Measurements from ENCODE around the gene MAP1LC3C. TPM values are rescaled to one million over a fixed set of nuclear protein-coding genes. Genes with fewer than 3 reads are reported as not detected.
A peak's percentile ranks its signal among the peaks of the same experiment; 100 is the strongest.

The MAP1LC3C gene
- not detected for total RNA-seq

DNA sequence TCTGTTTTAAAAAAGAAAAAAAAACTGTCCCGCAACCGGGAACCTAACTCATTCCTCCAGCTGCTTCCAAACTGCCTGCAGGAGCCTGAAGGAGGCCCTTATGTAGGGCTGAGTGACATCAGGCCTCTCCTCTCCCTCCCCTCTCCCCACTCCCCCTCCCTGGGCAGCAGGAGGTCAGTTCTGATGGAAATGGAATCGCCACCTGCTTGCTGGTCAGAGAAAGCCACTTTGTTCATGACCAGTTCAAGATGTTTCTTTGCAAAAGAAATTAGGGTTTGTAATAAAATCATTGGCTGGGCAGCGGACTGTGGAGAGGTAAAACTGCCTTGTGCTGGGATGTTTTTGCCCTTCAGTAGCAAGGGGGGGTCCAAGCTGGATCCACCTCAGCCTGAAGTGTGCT, at the start of gene MAP1LC3C:
Gene MAP1LC3C, minus strand, starts transcription at position 73 of the 400 bp plus-strand sequence. CDS start 90 bp downstream, outside the sequence.
- no peak for DNase-seq (ENCODE audit: low spot score)

DNA sequence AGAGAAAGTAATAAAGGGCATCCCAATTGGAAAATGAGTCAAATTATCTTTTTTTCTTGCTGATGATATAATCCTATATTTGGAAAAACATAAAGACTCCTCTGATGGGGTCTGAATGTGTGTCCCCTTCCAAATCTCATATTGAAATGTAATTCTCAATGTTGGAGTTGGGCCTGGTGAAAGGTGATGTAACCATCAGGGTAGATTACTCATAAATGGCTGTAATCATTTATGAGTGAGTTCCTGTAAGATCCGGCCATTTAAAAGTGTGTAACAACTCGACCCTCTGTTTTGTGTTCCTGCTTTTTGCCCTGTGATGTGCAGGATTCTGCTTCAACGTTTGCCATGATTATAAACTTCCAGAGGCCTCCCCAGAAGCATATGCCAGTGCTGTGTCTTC, 44.3 kb upstream of the MAP1LC3C start:
- no peak for DNase-seq (ENCODE audit: low spot score)

DNA sequence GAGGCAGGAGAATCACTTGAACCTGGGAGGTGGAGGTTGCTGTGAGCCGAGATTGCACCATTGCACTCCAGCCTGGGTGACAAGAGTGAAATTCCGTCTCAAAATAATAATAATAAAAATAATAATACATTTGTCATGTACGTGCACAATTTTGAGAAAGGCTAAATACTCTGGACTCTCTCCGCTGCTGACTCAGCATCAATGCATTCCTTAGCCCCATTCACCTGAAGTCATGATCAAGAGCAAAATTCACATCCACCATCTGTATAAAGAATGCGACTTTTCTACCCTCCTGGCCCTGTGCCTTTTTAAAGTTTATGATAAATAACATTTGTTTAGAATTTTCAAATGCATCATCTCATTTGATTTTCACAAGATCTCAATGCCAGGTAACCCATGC, 35.5 kb upstream of the MAP1LC3C start:
- DNase-seq (ENCODE audit: low spot score): no peak

DNA sequence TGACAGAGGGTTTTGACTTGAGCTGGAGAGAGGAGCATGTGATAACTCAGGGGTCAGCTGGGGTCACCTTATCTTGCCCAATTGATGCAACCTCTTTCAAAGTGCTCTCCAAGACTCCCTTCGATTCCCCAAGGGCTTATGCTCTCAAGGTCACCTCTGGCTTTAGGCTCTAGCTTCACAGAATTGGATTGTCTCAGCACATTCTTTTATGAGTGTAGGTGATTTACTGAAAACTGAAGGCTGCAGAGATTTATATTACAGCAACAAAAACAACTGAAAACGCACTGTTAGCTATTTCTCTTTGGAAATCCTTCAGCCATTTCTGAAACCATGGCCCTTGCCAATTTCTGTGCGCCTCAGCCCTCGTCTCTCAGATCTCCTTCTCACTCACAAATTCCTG, 34.5 kb upstream of the MAP1LC3C start:
- no peak for DNase-seq (ENCODE audit: low spot score)

DNA sequence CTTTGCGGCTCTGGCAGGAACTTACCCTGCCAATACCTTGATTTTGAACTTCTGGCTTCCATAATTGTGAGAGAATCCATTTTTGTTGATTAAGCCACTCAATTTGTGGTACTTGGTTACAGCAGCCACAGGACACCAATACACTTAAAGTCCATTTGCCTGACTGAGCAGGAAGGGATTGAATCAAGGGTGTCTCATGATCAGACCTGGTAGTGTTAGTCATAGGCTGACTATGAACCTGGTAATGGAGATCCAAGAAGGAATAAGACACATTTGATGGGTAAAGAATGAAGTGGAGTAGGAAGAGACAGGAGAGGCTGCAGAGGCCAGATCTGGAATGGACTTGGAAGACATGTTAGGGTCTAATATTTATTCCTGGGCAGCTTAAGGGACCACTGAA, 31.2 kb upstream of the MAP1LC3C start:
- DNase-seq (ENCODE audit: low spot score): no peak

DNA sequence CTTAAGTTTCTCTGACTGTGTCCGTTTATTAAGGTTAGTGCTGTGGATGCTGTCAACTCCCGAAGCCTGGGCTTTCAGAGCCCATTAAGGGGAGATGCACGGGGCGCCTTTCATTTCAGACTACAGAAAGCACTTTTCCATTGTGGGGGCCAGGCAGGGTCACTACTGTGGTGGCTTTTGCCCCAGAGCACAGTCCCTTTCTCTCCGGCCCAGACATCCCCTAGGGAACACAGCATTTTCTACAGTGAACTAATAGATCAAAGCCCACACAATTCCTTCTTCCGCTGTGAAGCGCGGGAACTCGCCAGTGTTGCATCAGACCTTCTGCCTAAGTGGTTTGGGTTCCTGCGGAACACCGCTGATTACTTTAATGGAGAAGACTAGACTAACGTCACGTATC, 26.8 kb upstream of the MAP1LC3C start:
- no peak for DNase-seq (ENCODE audit: low spot score)

DNA sequence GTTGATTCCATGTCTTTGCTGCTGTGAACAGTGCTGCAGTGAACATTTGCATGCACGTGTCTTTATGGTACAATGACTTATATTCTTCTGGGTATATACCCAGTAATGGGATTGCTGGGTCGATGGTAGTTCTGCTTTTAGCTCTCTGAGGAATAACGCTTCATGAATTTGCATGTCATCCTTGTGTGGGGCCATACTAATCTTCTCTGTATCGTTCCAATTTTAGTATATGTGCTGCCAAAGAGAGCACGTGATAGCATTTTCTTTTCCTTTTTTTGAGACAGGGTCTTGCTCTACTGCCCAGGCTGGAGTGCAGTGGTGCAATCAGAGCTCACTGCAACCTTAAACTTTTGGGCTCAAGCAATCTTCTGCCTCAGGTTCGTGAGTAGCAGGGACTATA, 24.9 kb upstream of the MAP1LC3C start:
- DNase-seq (ENCODE audit: low spot score): no peak

DNA sequence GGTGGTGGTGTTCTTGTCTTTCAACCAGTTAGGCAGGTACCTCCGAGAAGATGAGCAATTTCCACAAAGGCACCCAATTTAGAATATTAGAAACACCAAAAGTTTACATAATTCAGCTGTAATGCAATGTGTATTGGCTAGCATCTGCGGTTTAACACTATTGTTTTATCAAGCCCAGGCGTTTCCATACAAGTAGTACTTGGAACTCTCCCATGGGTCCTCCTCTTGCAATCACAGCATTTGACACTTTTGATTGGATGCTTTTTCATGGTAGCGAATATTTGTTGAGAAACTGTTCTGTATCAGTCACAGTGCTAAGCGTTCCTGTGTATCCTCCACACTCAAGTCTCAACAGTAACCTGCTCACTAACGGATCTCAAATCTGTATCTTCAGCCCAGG, 20.1 kb upstream of the MAP1LC3C start:
- no peak for DNase-seq (ENCODE audit: low spot score)

DNA sequence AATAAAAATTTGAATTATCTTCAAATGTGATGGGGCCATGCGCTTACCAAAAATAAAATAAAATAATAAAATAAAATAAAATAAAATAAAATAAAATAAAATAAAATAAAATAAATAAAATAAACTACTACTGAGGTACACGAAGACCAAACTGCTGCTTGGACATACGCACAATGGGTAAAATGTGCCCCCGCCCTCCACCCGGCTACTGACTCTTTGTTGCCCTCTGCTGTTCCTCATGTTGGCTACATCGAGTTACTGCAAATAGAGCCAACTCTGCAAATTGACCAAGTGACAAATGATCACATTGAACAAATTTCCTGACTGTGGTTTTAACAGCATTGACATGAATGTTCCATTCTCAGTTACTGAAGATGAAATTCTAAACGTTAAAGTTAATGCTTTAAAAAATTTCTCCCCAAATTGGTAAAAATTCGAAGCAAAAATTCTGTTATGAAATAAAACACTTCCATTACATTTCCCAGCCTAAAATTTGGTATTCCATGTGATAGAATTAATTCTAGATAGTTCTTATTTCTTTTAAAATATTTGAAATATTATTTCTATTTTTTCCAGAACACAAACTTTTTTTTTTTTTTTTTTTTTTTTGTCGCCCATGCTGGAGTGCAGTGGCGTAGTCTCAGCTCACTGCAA, 18.8 kb upstream of the MAP1LC3C start:
- DNase-seq (ENCODE audit: low spot score): no peak

DNA sequence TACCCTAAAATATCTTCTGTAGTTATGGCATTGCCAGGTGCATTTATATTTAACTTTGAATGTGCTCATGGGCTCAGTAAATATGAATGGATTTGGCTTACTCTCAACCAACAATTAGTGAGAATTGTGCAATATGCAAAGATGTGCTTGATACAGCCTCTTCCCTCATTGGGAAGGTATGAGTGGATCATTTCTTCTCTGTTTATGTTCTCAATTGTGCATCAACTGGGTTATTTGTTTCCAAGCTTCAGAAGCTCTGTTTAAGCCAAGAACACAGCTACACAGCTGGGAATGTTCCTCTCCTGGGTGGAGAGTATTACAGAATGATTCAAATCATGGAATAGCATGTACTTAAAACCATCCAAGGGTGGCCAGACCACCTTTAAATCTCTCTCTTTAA, 17.6 kb upstream of the MAP1LC3C start:
- no peak for DNase-seq (ENCODE audit: low spot score)

DNA sequence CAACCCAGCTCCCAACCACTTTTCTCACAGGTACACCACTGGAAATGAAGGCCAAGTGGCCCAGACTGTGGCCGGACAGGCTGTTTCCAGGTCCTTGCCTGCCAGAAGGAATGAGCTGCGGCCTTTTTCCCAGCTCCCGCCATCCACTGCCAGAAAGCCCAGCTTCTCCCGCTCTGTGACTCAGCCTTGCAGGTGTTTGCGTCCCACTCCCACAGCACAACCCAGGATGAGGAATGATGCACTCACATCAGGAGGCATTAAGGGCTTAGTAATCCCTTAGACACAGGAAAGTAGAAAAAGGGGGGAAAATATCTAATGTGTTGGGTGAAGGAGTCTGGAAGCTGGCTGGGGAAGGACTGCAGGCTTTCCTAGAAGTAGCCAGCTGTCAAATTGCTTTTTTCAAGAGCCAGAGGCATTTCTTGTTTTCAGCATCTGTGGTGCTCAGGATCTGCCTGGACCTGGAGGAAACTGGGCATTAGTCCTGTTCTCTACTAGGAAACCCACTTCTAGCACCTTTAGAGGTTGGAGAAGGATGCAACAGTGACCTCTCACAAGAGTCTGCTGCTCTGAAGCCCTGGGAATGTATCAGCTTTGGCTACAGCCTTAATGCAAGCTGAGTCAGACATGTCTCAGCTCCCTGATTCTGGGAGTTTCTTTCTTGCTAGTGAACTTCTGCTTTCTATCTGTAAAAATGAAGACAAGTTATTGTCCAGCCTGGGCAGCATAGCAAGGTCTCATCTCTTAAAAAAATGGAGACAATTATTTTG, 13.2 kb upstream of the MAP1LC3C start:
- no peak for DNase-seq (ENCODE audit: low spot score)

DNA sequence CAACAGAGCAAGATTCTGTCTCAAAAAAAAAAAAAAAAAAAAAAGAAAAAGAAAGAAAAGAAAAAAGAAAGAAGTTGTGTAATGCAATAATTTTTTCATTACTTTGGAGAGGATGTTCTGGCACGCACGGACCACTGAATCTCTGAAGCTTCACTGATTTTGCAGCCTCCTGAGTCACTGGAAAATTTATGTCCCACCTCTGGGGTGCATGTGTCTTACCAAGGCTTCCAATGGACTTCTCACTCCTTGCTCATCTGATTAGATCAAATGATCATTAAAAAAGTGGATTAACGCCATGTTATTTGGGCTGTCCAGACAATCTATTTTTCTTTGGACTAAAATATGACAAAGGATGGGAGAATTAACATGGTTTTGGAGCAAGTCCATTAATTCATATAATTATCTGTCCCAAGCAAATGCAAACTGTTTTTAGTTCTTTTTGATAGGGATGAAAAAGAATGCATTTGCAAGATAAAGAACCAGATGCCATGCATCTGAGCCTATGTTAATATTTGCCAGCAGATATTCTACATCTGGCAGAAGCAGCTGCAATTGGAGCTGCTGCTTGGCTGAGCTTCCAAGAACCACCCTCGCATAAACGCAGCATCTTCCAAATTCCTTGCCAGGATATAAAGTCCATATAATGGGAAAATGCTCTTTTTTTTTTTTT, 10.1 kb upstream of the MAP1LC3C start:
- no peak for DNase-seq (ENCODE audit: low spot score)

DNA sequence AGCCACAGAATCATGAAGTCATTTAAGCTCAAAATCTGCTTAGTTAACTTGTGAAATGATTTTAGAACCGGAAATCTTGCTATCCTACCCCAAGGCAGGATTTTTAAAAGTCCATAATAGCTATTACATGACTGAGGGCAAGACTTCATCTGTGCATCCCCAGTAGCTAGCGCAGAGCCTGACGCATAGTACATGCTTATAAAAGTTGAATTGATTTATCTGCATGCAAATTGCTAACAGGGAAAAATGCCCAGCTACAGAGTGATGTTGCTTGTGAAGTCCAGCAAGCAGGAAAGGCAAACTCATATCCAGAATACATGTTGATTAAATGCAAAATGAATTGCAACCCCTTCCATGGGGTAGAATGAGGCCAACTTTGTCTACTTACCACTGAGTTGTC, 8.1 kb upstream of the MAP1LC3C start:
- no peak for DNase-seq (ENCODE audit: low spot score)

DNA sequence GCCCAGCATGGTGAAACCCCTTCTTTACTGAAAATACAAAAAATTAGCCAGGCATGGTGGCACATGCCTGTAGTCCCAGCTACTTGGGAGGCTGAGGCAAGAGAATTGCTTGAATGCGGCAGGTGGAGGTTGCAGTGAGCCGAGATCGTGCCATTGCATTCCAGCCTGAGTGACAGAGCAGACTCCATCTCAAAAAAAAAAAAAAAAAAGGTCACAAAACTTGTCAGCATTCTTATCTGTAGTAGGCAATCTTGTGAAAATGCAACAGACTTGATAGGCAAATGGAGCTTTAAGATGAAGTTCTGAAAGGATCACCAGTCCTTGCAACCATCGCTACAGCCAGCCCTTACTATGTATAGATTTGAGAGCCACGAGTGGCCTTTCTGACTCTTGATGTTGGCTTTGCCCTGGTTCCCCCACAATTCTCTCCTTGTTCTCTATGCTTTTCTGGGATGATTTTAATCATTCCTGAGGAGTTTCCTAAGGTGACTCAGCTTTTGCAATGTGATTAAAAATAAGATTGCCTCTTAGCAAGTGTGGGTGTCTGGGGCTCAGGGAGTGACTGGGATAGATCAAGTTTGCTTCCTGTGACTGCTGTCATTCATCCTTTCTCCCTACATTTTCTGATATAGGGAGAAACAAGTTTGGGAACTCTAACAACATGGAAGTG, 7.1 kb upstream of the MAP1LC3C start:
- no peak for DNase-seq (ENCODE audit: low spot score)

DNA sequence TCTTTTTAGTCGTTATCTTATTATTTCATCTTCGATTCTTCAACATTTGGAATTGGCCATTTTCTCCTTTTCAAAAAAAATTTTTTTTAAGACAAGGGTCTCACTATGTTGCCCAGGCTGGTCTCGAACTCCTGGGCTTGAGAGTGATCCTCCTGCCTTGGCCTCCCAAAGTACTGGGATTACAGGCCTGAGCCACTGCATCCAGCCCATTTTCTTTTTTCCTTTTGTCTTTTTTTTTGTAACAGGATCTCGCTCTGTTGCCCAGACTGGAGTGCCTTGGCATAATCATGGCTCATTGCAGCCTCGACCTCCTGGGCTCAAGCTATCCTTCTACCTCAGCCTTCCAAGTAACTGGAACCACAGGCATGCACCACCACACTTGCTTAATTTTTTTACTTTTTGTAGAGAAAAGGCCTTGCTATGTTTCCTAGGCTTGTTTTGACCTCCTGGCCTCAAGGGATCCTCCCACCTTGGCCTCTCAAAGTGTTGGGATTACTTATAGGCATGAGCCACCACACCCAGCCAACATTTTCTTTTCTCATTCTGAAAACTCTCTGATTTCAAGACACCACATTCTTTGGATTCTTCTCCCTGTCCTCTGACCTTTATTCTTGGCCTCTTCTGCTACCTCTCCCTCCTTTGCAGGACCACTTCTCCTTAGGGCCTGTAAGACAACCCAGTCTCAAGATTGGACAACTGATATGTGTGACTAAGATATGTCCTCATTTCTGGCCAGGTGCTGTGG, 6.0 kb upstream of the MAP1LC3C start:
- no peak for DNase-seq (ENCODE audit: low spot score)

DNA sequence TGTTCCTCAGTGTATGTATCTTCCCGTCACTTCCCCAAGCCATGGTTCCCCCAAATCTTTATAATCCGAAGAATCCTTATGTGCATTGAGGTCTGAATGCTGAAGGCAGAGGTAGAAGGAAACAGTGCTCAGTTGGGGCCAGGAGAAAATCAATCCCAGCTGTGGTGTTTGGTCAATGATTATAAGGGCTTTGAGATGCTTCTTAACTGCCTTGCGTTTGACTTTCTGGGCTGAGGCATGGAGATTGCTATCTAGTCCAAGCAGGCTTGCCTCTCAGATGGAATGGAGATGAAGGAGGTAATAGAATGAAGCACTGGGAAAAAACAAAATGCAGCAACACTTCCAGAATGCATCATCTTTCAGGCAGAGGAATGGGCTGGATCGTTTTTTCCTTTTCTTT, 3.6 kb upstream of the MAP1LC3C start:
- DNase-seq (ENCODE audit: low spot score): no peak

DNA sequence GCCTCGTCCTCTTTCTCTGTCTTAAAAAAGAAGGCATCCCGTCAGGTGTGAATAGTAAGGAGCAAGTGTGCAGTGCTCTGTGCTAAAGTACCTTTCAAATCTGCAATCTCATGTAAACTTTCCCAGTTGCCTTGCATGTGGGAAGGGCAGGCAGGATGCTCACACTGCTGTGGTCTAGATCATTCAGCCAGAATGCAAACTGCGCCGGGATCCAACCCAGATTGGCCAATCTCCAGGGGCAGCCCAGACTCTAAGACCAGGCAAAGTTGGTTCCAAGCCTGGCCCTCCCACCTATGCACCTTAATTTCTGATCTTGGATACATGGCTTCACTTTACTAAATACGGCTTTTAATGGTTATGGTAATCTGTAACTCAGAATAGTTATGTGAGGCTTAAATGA, 3.2 kb upstream of the MAP1LC3C start:
- no peak for DNase-seq (ENCODE audit: low spot score)

DNA sequence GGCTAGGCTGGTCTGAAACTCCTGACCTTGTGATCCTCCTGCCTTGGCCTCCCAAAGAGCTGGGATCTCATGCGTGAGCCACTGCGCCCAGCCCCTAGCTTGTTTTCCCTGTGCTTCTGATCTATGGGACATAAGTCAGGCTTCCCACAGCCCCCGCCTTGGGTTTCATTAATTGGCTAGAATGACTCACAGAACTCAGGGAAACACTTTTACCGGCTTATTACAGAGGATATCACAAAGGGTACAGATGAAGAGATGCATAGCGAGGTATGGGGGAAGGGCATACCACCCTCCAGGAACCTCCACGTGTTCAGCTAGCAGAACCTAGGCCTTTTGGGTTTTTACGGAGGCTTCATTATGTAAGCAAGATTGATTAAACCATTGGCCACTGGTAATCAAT, 1.5 kb upstream of the MAP1LC3C start:
- no peak for DNase-seq (ENCODE audit: low spot score)

DNA sequence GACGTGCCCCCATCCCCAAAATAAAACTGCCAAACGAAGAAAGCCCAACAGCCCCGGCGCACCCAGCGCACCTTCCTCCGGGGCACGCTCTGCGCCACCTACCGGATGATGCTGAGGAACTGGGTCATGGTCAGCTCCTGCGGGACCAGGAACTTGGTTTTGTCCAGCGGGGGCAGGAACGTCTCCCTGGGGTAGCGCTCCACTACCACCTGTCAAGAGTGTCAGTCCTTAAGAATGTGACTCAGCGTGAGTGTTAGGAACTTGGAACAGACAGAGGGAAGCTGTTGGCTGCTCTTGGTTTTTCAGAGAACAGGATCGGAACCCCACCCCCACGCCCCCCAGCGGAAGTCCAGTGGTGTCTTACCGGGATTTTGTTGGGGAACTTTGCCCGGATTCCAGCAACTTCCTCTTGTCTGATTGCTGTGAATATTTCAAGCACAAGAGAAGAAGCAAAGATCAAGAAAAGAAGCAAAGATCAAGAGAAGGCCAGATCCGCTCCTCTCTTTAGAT, 431 bp downstream of the MAP1LC3C start:
- peak; percentile 75 for DNase-seq (ENCODE audit: low spot score)

DNA sequence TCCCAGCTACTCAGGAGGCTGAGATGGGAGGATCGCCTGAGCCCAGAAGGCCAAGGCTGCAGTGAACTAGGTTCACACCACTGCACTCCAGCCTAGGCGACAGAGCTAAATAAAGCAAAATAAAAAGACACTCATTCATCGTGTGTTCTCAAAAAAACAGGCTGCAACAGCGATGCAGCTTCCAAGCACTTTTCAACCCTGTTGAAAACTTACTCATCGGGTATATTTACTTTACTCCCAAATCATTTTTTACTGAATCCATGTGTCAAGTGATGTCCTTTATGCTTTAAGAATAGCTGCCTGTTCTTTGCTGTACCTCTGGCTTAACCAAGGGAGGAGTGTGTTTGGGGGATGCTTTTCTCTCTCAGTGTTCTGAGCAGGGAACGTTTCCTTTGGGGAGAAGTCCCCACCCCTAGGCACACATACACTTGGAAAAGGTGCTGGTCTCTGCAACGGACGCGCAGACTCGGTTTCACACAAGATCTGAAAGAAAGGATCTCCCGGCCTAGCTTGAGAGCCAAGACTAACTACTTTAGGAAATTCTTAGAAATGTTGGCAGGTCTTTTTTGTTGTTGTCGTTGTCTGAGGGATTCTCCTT, 1.4 kb downstream of the MAP1LC3C start:
- no peak for DNase-seq (ENCODE audit: low spot score)

DNA sequence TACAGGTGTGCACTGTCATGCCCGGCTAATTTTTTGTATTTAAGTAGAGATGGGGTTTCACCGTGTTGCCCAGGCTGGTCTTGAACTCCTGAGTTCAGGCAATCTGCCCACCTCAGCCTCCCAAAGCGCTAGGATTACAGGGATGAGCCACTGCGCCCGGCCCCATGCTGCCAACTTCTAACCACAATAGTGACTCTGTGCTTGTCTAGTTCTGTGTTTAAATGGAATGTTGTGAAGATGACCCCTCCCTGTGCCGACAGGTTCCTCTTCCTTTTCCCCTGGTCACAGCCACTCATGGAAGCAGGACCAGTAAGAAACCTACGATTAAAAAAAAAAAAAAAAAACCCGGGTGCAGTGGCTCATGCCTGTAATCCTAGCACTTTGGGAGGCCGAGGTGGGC, 4.7 kb downstream of the MAP1LC3C start:
- DNase-seq (ENCODE audit: low spot score): no peak
